Measurements from ENCODE around the gene EGFR.

EGFR gene

GRCh38 chr7:55099821-55100543 lies 81.2 kb downstream of the EGFR start:
- TF ChIP-seq CTCF (IDR thresholded peaks at IDR 0.05): no peak
- no peak for DNase-seq (ENCODE audit: low spot score)
- H3K27ac ChIP-seq: peak overlapping the region; percentile 50 to 54
- H3K4me3 ChIP-seq: no peak overlapping the region

- Histone ChIP-seq H3K4me3 (no peak overlapping the region), H3K27ac (peak overlapping the region; percentile 50 to 54)
- no peak for DNase-seq (ENCODE audit: low spot score)
- TF ChIP-seq CTCF (IDR thresholded peaks at IDR 0.05): no peak
These were observed 81.9 kb downstream of the EGFR start for GRCh38 chr7:55100544-55101327.

GRCh38 chr7:55101359-55101758 lies 82.5 kb downstream of the EGFR start:
- no peak for DNase-seq (ENCODE audit: low spot score)
- H3K27ac ChIP-seq: peak overlapping the region; percentile 50 to 54
- no peak for TF ChIP-seq CTCF (IDR thresholded peaks at IDR 0.05)
- no peak overlapping the region for H3K4me3 ChIP-seq

- DNase-seq (ENCODE audit: low spot score): no peak
- Histone ChIP-seq H3K4me3 (no peak overlapping the region), H3K27ac (no peak overlapping the region)
- no peak for TF ChIP-seq CTCF (IDR thresholded peaks at IDR 0.05)
These were observed 85.3 kb downstream of the EGFR start for GRCh38 chr7:55104123-55104522.

- H3K27ac ChIP-seq: no peak overlapping the region
- no peak for TF ChIP-seq CTCF (IDR thresholded peaks at IDR 0.05)
- DNase-seq (ENCODE audit: low spot score): no peak
- H3K4me3 ChIP-seq: no peak overlapping the region
These were observed 86.1 kb downstream of the EGFR start for GRCh38 chr7:55104712-55105433.

- no peak overlapping the region for H3K27ac ChIP-seq
- TF ChIP-seq CTCF (IDR thresholded peaks at IDR 0.05): no peak
- DNase-seq (ENCODE audit: low spot score): no peak
These were observed 87.1 kb downstream of the EGFR start for GRCh38 chr7:55105952-55106351.

More at GRCh38 chr7:55105952-55106351, 87.1 kb downstream of the EGFR start:
- H3K4me3 ChIP-seq: no peak overlapping the region

Data from coronary artery (tissue), 2 donors.